SU-DHL-6 (cell line): ENCODE data around the gene PPT2.

ENCODE experiments used
- EZH2phosphoT487 ChIP-seq: fragments of 200-600 bp; sonication (generic), shearing (Covaris generic); conservative IDR thresholded peaks from 2 replicates; pipeline ENCODE4 v1.6.1; 2018; ENCODE audit warnings: mild to moderate bottlenecking, antibody characterized with exemption, low read length, moderate library complexity, mixed read lengths
- TF ChIP-seq, protein P1 (sequence below): fragments of 200-600 bp; sonication (generic); IDR thresholded peaks from one replicate; pipeline ENCODE4 v1.5.1; 2017; ENCODE audit warnings: antibody characterized with exemption, mild to moderate bottlenecking, low read length, moderate library complexity; ENCODE audit not compliant: insufficient read depth, poor library complexity, severe bottlenecking

DNA sequence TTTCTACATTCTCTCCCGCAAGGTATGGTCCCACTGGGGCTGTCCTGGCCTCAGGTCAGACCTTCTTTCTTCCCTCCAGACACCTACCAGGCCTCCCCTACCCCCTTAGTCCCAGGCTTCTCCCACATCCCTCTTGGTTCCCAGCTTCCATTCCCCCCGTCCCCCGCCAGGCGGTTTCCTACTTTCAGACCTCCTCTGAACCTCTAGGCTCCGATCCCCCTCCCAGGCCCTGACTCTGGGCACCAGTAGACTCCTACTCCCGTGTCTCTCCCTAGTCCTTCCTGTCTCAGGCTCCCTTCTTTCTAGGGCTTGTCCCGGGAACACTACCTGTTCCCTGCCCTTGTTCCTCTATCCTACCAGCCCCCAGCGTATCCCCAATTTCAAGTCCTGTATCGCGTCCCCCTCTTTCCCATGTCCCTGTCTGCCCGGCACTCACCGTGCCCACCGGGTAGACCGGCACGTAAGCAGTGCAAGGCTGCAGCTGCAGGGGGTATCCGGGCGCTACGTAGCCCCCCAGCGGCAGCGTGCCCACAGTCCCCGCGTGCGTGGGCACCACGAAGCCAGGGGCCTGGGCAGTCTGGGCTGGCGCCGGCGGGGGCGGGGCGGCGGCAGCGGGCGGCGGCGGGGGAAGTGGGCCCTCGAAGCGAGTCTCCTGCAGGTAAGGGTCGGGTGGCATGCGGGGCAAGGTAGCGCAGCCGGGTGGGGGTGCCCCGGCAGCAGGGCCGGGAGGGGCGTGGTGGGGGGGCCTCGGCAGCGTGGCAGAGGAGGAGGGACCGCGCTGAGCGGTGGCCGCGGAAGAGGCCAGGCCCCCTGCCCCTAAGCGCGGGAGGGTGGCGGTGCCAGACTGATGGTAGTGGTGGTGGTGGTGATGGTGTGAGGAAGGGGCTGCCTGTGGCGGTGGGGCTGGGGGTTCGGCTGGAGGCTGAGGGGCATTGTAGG is 3.7 kb upstream of the PPT2 start:
- TF ChIP-seq, protein P1, sequence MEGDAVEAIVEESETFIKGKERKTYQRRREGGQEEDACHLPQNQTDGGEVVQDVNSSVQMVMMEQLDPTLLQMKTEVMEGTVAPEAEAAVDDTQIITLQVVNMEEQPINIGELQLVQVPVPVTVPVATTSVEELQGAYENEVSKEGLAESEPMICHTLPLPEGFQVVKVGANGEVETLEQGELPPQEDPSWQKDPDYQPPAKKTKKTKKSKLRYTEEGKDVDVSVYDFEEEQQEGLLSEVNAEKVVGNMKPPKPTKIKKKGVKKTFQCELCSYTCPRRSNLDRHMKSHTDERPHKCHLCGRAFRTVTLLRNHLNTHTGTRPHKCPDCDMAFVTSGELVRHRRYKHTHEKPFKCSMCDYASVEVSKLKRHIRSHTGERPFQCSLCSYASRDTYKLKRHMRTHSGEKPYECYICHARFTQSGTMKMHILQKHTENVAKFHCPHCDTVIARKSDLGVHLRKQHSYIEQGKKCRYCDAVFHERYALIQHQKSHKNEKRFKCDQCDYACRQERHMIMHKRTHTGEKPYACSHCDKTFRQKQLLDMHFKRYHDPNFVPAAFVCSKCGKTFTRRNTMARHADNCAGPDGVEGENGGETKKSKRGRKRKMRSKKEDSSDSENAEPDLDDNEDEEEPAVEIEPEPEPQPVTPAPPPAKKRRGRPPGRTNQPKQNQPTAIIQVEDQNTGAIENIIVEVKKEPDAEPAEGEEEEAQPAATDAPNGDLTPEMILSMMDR = no peak
- TF ChIP-seq EZH2phosphoT487 = no peak
